NCI-H1436 treated with DMSO at 0.1 percent for 48 hours (cell line): Measurements from ENCODE around the gene CLHC1.

Source experiments
- DNase-seq: peaks from one replicate; lab custom pipeline; 2025; lab: John Stamatoyannopoulos, UW

Gene CLHC1

GRCh38 chr2:55169359-55169758 lies 62.7 kb downstream of the CLHC1 start:
- DNase-seq: no peak

- peak; percentile 17 for DNase-seq
These were observed 63.6 kb downstream of the CLHC1 start for GRCh38 chr2:55168221-55169154.

GRCh38 chr2:55165626-55166025 lies 66.5 kb downstream of the CLHC1 start:
- DNase-seq: no peak

- no peak for DNase-seq
These were observed 67.3 kb downstream of the CLHC1 start for GRCh38 chr2:55164534-55165480.

GRCh38 chr2:55163941-55164390 lies 68.1 kb downstream of the CLHC1 start:
- no peak for DNase-seq

- no peak for DNase-seq
These were observed 68.8 kb downstream of the CLHC1 start for GRCh38 chr2:55163274-55163721.

- no peak for DNase-seq
These were observed 69.6 kb downstream of the CLHC1 start for GRCh38 chr2:55162284-55163006.

GRCh38 chr2:55161295-55162210 lies 70.5 kb downstream of the CLHC1 start:
- DNase-seq: no peak

- no peak for DNase-seq
These were observed 71.7 kb downstream of the CLHC1 start for GRCh38 chr2:55160422-55160821.

- no peak for DNase-seq
These were observed 72.3 kb downstream of the CLHC1 start for GRCh38 chr2:55159752-55160151.

GRCh38 chr2:55159037-55159651 lies 72.9 kb downstream of the CLHC1 start:
- DNase-seq: no peak

- no peak for DNase-seq
These were observed 73.8 kb downstream of the CLHC1 start for GRCh38 chr2:55158111-55158814.

- no peak for DNase-seq
These were observed 74.6 kb downstream of the CLHC1 start for GRCh38 chr2:55157474-55157884.

- no peak for DNase-seq
These were observed 75.1 kb downstream of the CLHC1 start for GRCh38 chr2:55156984-55157383.

GRCh38 chr2:55156326-55156725 lies 75.8 kb downstream of the CLHC1 start:
- DNase-seq: no peak

- no peak for DNase-seq
These were observed 76.3 kb downstream of the CLHC1 start for GRCh38 chr2:55155764-55156281.

- no peak for DNase-seq
These were observed 76.9 kb downstream of the CLHC1 start for GRCh38 chr2:55155206-55155605.

- DNase-seq: no peak
These were observed 77.5 kb downstream of the CLHC1 start for GRCh38 chr2:55154525-55155030.
